GM18511 (cell line): ENCODE results near the gene ETF1.
"Not testable (repeated sequence)": the region's sequence is repeated elsewhere in the genome, so short reads cannot be mapped to it uniquely, and the experiment has no call there.

Experiments used
- ATAC-seq: cut with Tn5 transposase; IDR thresholded peaks from one replicate; pipeline ENCODE4 v1.9.1; 2021; ENCODE audit warnings: mild to moderate bottlenecking, moderate library complexity; ENCODE audit not compliant: unreplicated experiment

ETF1 gene

GRCh38 chr5:138529812-138530211 is 13.2 kb downstream of the ETF1 start:
- ATAC-seq: no peak

GRCh38 chr5:138528744-138529469 is 14.1 kb downstream of the ETF1 start:
- no peak for ATAC-seq

GRCh38 chr5:138528208-138528607 is 14.8 kb downstream of the ETF1 start:
- ATAC-seq: no peak

- no peak for ATAC-seq
These were observed 15.9 kb downstream of the ETF1 start for GRCh38 chr5:138527170-138527569.

GRCh38 chr5:138523406-138523805 is 19.6 kb downstream of the ETF1 start:
- no peak for ATAC-seq

- no peak for ATAC-seq
These were observed 22.1 kb downstream of the ETF1 start for GRCh38 chr5:138520971-138521370.

- ATAC-seq: no peak
These were observed 25.6 kb downstream of the ETF1 start for GRCh38 chr5:138517437-138517836.

GRCh38 chr5:138515556-138516245 is 27.3 kb downstream of the ETF1 start:
- ATAC-seq: no peak

- no peak for ATAC-seq
These were observed 29.0 kb downstream of the ETF1 start for GRCh38 chr5:138514021-138514420.

- ATAC-seq: no peak
These were observed 34.1 kb downstream of the ETF1 start for GRCh38 chr5:138508958-138509357.

GRCh38 chr5:138507485-138507884 is 35.6 kb downstream of the ETF1 start:
- not testable (repeated sequence) for ATAC-seq

GRCh38 chr5:138506370-138507306 is 36.4 kb downstream of the ETF1 start:
- ATAC-seq: no peak

GRCh38 chr5:138504799-138505198 is 38.2 kb downstream of the ETF1 start:
- no peak for ATAC-seq

- no peak for ATAC-seq
These were observed 39.4 kb downstream of the ETF1 start for GRCh38 chr5:138503487-138504270.

- no peak for ATAC-seq
These were observed 40.5 kb downstream of the ETF1 start for GRCh38 chr5:138502521-138502920.

GRCh38 chr5:138502121-138502520 is 40.9 kb downstream of the ETF1 start:
- no peak for ATAC-seq

- no peak for ATAC-seq
These were observed 44.7 kb downstream of the ETF1 start for GRCh38 chr5:138498376-138498775.

GRCh38 chr5:138495351-138495750 is 47.7 kb downstream of the ETF1 start:
- ATAC-seq: no peak

- ATAC-seq: no peak
These were observed 50.4 kb downstream of the ETF1 start for GRCh38 chr5:138492560-138493045.
